HPDE6-E6E7 (cell line): Measurements from ENCODE around the gene SMYD3.

Experiments used
- DNase-seq: peaks from one replicate; pipeline ENCODE4 v3.0.0; 2011; ENCODE audit warnings: missing footprints; ENCODE audit errors: extremely low spot score

SMYD3 gene

GRCh38 chr1:246308533-246309075, 198.5 kb downstream of the SMYD3 start:
- no peak for DNase-seq

DNA sequence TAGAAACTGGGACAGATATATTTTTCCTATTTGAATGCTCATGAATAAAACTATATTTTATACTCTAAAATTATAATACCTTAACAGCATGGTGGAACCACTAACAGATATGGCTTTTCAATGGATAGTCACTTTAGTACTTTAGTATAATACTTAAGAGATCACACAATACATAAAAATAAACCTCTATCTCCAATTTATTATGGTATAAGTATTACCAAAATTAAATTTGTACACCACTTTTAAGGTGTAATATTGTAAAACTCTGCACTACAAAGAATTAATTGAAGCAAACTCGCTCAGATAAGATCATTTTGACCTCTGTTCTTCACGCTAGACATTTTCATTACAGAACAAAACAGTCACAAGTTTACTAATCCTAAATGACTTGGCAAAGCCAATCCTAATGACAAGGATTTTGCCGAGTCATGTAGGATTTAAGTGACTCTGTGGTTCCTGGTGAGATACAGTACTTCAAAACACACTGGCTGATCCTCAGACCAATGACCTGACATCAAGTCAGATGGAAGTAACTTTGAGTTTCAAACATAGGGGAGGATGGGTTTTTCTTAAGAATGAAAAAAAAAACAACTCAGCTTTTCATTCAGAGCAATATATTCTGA, 200.6 kb downstream of the SMYD3 start:
- DNase-seq: no peak

GRCh38 chr1:246304484-246305259, 202.4 kb downstream of the SMYD3 start:
- no peak for DNase-seq

DNA sequence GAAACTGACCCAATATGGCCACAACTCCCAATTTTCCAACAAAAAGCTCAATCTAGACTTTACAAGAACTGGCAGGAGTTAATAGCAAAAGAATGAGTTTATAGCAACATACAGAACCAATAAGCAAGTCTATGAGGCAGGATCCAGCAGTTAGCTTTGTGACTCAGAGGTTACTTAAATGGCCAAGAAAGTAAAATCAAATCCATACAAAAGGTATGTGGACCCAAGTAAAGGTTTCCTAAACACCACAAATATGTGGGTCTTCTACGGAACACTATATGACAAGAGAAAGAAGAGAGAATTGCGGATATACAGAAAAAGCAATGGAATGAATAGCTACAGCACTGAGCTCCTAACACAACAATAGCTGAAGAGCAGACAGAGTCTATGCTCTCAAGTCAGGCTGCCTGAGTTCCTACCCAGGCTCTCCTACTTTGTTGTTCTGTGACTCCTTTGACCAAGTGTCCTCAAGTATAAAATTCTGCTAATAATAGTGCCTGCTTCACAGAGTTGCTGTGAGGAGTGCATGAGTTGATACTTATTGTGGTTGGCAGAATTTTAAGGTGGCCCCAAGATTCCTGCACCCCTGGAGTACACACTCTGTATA, 204.3 kb downstream of the SMYD3 start:
- DNase-seq: no peak

DNA sequence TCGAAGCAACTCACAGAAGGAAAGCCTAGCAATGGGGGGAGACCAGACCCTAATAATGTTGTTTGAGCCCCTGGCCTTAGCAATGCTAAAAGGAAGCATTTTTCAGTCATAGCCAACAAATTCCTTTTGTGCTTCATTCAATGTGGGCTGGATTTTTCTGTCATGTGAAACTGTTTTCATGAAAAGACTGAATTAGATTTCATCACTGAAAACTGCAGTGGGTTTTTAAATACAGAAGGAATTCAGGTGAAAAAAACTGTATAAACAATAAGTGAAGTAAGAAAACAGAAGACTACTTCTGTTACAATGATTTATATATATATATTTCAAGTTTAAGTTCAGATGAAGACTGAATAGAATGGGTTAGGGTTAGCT, 204.8 kb downstream of the SMYD3 start:
- no peak for DNase-seq

DNA sequence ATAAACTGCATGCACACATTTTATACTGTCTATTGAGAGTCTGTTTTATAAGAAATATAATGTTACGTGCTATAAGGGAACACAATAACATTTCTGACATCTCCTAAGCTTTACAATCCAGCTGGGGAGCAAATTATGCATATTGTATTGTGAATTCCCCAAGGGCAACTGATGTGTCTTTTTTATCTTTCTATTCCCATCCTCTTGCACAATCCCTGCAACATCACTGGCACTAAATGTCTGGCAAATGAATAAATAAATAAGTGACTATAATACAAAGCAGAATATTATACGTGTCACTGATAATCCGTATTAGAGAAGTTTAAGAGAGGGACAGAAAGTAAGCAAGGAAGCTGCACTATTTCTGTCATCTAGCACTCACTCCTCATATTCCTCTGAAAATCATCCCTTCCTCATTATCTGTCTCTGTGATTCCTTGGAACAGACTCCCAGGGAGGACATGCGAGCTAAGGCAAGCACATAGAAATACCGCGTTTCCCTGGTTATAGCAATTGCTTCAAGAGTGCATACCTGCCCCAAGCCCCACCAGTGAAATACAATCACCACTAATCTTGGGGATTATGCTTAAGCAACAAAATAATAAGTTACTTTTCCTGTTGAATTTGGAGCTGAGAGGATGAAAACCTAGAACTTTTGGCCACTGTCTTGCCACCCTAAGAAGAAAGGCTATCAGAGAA, 205.4 kb downstream of the SMYD3 start:
- DNase-seq: no peak

DNA sequence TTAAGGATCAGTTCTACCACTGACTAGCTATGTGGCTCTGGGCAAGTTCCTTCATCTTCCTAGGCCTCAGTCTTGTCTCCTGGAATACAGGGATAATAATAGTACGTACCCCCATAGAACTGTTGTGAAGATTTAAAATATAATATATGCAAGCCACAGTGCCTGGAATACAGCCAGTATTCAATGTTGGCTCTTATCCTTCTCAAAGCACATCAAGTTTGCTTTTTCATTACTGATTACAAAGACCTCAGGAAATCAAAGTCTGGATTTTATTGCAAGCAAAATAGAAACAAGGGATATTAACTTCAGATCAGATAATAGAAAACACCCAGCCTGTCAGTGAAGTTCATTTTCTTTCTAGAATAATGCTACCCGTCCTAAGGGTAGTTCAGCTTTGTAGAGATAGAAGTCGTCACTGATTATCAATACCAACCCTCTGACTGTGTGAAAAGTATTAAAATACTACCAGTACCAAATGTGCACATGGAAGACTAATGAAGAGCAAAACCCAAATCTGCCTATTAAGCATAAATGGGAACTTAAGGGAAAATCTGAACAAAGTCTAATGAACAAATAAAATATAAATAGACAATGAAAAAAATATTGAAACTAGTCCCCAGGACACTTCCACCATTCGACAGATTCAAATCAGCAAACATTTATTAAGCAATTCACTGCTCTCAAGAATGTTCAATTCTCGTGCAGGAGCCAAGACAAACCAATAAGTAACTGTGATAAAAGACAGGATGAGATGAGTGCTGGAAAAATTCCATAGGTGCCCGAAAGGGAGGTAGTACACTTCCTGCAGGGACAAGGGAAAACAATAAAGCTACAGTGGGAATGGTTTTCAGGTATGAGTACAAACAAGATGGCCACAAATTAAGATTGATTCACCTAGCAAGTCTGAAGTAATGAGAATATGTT, 206.2 kb downstream of the SMYD3 start:
- no peak for DNase-seq

DNA sequence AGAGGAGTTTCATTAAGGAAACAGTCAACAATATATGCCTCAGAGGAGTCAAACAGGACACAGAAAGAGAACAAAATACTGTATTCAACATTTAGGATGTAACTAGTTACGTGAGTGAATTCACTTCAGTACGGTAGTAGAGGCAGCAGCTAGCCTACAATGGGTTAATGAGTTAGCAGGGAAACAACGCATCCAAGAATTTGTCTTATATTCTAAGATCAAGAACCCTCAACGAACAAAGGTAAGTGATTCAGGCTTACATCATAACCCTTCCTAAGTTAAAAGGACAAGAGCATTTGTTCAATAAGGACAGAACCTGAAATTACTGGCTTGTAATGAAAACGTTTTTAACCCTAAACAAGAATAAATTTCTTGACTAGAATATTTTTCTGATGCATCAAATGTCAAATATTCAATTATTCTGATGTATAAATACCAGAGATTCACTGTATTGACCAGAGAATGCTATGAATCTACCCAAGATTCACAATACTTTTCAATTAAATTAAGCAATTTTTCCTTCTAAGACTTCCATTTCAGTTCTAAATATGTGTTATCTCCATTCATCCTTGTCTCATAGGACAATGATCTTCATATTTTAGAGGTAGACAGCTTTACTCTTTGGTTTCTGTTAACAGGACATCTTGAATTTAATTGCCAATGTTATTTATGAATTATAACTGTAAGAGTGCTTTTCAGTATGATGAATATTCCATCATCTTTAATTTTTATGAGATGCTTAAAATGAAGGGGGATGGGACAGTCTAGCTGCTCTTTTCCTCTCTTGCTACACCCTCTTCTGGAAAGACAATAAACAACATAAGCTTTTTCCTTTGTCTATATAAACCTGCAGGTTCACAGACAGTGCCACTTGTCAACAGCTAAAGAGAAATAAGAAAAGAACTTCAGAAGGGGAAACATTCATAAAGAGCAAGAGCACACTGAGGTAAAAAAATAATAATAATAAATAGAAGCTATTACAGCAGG, 209.5 kb downstream of the SMYD3 start:
- DNase-seq: peak; percentile 28

DNA sequence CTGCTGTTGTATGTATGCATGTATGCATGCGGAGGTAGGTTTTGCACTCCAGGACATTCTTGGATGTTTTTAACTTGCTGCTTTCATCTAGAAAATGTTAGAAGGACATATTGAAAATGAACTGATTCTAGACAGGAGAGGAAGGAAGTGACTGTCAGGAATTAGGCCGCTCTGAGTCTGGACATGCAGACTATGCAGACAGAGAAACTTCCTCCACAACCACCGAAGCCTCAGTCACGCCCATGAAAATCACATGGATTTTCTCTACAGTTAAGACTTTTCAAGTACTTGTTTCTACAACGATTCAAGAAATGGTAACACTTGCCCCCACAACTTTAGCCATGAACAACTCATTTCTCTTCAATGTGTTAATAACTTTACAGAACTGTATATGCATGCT, 211.1 kb downstream of the SMYD3 start:
- DNase-seq: peak; percentile 16

DNA sequence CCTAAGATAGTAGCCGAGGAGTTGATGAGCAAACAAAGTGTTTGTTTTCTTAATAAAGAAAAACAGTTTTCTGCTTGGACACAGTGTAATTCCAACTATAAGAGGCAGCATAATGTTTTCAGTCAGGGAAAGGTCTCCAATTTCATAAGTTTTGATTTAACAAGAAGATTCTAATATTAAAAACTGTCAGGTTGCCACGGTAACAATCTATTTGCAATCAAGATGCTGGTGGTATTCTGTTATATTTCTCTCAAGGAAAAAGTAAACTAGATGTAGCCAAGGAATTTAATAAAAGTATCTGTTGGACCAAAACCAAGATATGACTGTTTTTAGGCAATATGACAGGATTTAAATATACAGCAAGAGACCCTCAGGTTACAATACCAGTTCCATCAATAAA, 211.7 kb downstream of the SMYD3 start:
- DNase-seq: no peak

- no peak for DNase-seq
Measured at GRCh38 chr1:246294263-246294662, 212.8 kb downstream of the SMYD3 start.

DNA sequence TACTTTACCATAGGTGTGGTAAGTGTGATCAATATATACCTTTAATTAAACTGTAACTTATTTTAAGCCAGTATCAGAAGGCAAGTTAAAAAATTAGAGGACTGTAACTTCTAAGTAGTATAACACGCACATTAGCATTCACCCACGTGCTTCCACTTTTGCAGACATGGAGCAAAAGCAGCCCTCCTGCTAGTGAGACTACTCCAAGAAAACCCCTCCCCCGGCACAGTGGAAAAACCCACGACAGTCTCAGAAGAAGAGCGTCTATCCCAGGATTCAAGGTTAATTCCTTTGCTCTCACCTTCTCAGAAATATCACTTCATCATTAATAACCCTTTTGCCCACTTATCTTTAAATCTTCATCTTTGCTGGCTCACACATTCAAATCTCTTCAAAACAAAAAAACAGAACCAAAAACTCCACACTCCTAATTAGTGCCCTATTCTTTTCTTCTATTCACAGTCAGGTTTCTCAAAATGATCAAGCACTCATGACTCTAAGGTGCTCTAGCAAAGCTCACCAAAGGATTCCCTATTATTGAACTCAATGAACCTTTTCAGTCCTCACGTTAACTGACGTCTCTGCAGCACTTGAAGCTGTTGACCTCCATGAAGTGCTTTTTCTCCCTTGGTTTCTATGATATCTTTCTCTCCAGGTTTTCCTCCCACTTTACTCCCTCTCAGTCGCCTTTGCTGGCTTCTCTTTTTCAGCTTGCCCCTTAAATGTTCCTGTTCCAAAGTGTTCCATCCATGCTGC, 213.5 kb downstream of the SMYD3 start:
- DNase-seq: no peak

DNA sequence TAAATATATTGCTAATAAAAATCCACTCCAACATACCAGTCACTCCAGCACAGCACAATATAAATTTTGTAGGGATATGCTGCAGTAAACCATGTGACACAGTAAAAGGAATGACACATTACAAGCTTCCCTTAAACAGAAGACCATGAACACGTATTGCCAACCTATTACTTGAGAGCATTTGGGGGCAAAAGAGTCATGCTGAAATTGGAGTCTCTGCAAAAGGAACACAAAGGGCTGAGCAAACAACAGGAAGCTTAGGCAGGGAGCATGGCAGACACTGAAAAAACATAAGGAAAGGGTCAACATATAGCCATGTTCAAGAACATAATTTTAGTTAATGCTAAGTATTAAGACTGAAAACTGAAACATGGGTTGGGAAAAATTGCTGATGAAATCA, 214.5 kb downstream of the SMYD3 start:
- DNase-seq: no peak

GRCh38 chr1:246291127-246291526, 216.0 kb downstream of the SMYD3 start:
- DNase-seq: no peak

- no peak for DNase-seq
Measured at GRCh38 chr1:246283771-246284410, 223.2 kb downstream of the SMYD3 start.

GRCh38 chr1:246281639-246282038, 225.4 kb downstream of the SMYD3 start:
- DNase-seq: no peak

- DNase-seq: no peak
Measured at GRCh38 chr1:246281195-246281594, 225.9 kb downstream of the SMYD3 start.

DNA sequence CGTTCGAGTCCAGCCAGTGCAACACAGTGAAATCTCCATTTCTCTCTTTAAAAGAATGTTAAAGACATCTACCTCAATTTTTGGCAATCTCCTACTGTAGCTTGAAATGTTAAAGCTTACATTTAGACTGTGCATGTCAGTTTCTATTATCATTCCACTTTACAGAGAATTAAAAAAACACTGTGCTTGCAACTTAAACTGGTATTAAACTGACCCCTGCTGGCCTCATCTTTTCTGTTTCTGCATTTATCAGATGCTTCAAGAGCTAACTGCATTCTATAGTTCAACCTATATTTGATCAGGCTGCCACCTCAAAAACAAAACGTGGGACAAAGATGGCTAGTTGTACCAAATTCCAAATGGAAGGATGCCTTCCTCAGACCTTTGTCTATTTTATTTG, 226.5 kb downstream of the SMYD3 start:
- no peak for DNase-seq

DNA sequence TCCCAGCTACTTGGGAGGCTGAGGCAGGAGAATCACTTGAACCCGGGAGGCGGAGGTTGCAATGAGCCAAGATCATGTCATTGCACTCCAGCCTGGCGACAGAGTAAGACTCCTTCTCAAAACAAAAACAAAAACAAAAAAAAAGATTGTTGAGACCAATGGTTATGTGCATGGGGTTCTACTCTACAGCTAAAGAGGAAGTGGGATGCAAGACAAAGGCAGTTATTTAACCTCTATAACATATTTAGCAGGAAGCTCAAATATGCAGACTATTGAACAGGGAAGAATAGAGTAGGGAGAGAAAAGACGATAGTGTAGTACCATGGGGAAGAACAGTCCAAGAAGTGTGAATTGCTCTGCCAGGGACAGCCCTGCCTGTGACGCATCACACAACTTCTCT, 227.7 kb downstream of the SMYD3 start:
- DNase-seq: no peak
